ENCODE data around the gene SLC43A1.
"Not testable (repeated sequence)": the region's sequence is repeated elsewhere in the genome, so short reads cannot be mapped to it uniquely, and the experiment has no call there.

Gene SLC43A1

GRCh38 chr11:57515332-57516060 is at the start of gene SLC43A1:
Gene SLC43A1, minus strand, starts transcription at chr11:57515702. Its CDS starts 1,591 bp downstream, at chr11:57514111.
- no peak for DNase-seq

DNA sequence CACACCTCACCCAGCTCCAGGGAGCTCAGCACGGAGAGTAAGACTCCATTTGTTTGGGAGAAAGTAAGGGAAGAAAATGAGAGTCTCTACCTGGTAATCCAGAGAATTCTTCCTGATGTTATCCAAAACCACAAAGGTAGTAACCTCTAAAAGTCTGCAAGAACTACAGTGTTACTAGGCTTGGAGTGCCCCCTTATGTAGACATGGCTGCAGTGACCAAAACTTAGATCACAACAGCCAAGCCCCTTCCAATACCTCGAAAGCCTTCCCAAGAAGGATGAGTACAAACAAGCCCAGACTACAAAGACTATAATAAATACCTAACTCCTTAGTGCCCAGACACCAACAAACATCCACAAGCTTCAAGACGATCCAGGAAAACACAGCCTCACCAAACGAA is 47.1 kb upstream of the SLC43A1 start:
- DNase-seq, result no peak

DNA sequence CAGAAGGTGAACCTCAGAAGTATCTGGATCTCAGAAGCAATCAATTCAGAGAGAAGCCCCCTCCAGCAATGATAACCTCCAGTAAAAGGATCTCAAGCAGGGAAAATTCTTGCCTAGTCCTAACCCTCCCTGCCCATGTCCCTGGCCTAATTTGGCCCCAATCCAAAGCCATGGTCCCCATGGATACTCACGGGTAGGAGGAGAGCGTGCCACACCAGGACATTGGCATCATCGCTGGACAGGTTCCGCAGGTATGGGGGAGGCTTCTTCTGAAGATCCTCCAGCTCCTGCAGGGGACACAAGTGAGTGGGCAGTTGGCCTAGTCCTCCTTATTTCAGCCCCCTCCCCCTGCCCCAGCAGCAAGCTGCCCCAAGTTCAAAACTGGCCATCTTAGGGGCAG is 44.6 kb upstream of the SLC43A1 start:
- no peak for DNase-seq

- DNase-seq, result no peak
These were observed 40.5 kb upstream of the SLC43A1 start for GRCh38 chr11:57556041-57556440.

DNA sequence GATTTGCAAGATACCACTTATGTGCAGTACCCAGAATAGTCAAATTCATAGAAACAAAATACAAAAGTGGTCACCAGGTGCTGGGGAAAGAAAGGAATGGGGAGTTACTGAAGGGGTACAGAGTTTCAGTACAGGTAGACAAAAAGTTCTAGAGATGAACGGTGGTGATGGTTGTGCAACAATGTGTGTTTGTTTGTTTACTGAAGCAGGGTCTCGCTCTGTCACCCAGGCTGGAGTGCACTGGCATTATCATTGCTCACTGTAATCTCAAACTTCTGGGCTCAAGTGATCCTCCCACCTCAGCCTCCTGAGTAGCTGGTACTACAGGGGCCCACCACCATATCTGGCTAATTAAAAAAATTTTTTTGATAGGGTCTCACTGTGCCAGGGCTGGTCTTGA is 39.9 kb upstream of the SLC43A1 start:
- DNase-seq, result no peak

DNA sequence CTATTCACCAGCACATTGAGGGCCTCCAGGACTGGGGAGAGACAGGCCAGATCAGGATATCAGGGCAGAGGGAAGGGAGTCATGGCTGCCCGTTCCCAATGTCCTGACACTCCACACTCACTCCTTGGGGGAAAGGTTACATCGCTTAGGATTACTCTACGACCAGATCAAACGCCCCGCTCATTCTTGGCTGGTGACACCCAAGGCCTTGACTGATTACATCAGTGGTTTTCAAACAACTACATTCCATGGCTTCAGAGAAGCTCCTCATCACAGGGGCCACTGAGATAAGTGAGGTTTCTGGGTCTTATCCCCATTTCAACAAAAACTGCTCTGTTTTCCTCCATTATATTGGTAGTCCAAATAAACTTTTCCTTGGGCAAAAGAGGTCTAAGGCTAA is 37.0 kb upstream of the SLC43A1 start:
- DNase-seq, result no peak

DNA sequence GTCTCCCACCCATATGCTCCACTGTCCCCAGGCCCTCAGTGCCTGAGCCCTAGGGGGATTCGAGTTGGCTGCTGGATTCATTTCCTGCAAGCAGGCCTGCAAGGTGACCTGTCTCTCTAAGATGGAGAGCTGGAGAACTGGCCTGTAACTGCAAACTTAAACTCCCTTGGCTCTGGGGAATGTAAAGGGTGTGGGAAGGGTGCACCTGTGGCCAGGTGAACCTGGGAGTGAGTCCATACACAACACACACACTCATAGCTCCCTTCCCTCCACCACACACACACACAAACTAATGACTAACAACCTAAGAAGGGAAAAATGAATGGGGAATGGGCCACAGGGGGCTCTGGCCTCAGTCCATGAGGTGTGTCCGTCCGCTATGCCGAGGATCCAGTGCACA is 36.4 kb upstream of the SLC43A1 start:
- DNase-seq, result no peak

- no peak for DNase-seq
These were observed 34.5 kb upstream of the SLC43A1 start for GRCh38 chr11:57549983-57550382.

DNA sequence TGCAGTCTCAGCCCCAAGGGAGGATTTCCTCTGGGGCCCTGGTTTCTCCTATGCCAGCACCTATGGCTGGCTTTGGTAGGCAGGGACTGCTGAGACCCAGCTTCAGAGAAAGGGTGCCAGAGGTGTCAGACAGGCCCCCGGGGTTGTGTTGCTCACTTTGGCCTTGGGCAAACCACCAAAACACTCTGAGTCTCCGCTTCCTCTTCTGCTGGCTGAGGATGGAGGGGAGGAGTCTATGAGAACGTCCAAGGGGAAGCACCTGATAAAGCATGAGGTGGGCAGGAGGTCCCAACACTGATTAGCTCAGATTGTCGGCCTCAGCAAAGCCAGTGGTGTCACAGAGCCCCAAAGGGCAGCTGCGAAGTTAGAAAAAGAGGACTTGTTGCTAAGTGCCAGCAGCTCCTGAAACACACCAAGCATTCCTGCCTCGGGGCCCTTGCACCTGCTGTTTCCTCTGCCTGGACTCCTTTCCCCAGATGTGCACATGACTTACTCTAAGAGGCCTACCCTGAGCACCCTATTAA is 32.4 kb upstream of the SLC43A1 start:
- DNase-seq, result no peak

DNA sequence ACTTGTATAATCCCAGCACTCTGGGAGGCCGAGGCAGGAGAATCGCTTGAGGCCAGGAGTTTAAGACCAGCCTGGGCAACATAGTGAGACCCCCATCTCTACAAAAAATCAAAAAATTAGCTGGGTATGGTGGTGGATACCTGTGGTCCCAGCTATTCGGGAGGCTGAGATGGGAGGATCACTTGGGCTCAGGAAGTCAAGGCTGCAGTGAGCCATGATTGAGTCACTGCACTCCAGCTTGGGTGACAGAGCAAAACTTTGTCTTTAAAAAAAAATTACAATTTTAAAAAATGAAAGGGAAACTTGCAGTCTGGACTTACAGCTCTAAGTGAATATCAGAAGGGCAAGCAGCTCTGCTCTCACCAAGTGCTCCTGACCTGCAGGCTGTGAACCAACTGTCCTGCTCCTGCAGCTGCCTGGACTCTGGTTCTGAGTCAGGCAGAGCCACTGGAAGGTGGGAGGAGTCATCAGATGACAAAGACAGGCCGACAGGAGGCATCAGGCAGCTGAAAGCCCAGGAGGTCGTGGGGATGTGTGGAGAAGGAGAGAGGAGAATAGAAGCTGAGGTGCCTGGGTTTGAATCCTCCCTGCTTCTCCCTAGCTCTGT is 31.5 kb upstream of the SLC43A1 start:
- no peak for DNase-seq

DNA sequence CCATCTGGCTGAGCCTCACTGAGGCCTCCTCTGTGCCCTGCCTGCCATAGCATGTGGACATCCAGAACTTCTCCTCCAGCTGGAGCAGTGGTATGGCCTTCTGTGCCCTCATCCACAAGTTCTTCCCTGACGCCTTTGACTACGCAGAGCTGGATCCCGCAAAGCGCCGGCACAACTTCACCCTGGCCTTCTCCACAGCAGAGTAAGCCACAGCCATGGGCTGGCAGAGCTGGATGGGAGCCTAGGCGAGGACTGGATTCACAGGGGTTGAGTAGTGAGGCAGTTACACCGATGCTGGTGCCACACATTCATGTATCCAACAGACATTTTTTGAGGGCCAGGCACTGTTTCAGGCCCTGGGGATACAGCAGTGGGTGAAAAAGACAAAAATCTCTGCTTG is 30.9 kb upstream of the SLC43A1 start:
- DNase-seq, result no peak

GRCh38 chr11:57545883-57546282 is 30.4 kb upstream of the SLC43A1 start:
- no peak for DNase-seq

DNA sequence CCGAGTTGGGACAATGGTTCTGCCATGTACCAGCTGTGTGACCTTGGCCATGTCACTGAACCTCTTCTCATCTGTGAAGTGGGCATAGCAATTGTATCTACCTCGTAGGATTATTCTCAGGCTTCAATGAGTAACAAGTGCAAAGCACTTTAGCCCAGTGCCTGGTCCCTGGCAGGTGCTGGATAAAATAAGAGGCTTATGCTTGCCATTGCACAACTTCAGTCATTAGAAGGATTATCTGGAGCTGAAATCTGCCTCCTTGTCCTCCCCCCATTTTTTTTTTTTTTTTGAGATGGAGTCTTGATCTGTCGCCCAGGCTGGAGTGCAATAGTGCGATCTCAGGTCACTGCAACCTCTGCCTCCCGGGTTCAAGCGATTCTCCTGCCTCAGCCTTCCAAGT is 29.1 kb upstream of the SLC43A1 start:
- DNase-seq, result no peak

GRCh38 chr11:57543593-57543992 is 28.1 kb upstream of the SLC43A1 start:
- no peak for DNase-seq

- no peak for DNase-seq
These were observed 27.1 kb upstream of the SLC43A1 start for GRCh38 chr11:57542582-57542981.

- no peak for DNase-seq
These were observed 25.7 kb upstream of the SLC43A1 start for GRCh38 chr11:57541169-57541568.

GRCh38 chr11:57539342-57539741 is 23.8 kb upstream of the SLC43A1 start:
- no peak for DNase-seq

GRCh38 chr11:57536947-57537619 is 21.6 kb upstream of the SLC43A1 start, which contains the start of gene SMTNL1:
Gene SMTNL1, plus strand, starts transcription at chr11:57537595. Its CDS starts 5,048 bp downstream, at chr11:57542643.
- no peak for DNase-seq

- DNase-seq, result not testable (repeated sequence)
These were observed 18.9 kb upstream of the SLC43A1 start for GRCh38 chr11:57534449-57534848.

GRCh38 chr11:57530596-57531507 is 15.3 kb upstream of the SLC43A1 start, which contains the start of gene TIMM10:
Gene TIMM10, minus strand, starts transcription at chr11:57530754. Its CDS starts 565 bp downstream, at chr11:57530189.
- peak; percentile 97 for DNase-seq

GRCh38 chr11:57530215-57530595 is 14.7 kb upstream of the SLC43A1 start:
- DNase-seq, result no peak

DNA sequence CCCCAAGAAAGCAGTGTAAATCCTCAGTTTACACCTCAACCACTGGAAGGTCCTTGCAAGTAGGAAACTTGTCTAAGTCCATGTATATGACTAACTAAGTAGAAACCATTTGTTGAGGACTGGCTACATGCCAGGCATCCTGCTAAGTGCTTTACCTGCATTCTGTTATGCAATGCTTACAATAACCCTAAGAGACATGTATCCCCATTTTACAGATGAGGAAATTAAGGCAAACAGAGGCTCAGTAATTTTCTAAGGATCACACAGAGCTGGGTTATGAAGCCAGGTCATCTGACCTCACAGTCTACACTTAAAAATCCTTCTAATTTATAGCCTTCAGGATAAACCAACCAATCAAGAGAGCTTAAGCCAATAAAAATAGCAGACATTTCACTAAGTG is 13.5 kb upstream of the SLC43A1 start:
- no peak for DNase-seq

Measured in NCI-H748 treated with DMSO at 0.1 percent for 48 hours (cell line).